HG02571 (cell line): ENCODE results near the gene SRSF4.
"Not testable (repeated sequence)": the region's sequence is repeated elsewhere in the genome, so short reads cannot be mapped to it uniquely, and the experiment has no call there.

Source experiments
- ATAC-seq: cut with Tn5 transposase; IDR thresholded peaks from one replicate; pipeline ENCODE4 v1.9.1; 2021; ENCODE audit warnings: mild to moderate bottlenecking, moderate library complexity; ENCODE audit not compliant: unreplicated experiment

Gene SRSF4

DNA sequence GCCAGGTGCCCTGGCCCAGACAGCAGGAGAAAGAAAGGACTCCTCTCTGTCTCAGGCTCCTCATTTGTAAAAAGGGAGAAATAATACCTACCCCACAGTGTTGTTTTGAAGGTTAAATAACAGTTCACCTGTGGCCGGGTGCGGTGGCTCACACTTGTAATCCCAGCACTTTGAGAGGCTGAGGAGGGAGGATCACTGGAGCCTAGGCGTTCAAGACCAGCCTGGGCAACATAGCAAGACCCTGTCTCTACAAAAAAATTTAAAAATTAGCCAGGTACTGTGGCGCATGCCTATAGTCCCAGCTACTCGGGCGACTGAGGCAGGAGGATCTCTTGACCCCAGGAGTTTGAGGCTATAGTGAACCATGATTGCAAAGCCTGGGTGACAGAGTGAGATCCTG lies 55.5 kb downstream of the SRSF4 start:
- no peak for ATAC-seq

DNA sequence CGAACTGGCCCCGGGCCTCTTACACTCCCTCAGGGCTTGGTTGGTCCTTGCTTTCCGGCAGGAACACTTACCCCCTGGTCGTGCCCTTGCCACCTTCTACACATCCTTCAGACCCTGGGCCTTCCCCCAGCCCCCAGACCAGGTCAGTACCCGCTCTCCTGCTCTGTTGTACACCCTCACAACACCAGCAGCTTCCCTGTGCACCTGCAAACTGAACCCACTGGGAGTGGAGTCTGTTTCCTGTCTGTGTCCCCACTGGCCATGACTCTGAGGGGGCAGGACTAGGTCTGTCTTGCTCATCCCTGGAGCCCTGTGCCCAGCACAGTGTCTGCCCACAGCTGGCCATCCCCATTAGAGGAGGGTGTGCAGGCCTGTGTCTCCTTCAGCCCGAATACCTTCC lies 55.9 kb downstream of the SRSF4 start:
- no peak for ATAC-seq

DNA sequence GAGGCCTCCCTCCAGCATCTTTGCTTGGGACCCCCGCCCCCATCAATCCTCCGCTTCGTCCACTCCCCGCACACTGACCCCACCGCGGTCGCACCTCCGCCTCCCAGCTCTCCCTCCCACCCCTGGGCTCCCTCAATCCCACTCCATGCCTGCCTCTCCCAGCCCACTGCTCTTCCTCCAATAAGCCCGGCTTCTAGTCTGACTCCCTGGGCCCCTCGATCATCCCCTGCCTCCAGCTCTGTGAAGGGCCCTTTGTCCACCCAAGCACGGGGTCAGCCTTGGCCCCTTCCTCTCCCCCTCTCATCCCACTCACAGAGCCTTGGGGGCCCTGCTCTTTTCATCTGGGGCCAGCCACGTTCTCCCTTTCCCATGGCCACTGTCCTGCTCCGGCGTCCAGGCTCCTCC lies 56.5 kb downstream of the SRSF4 start:
- no peak for ATAC-seq

DNA sequence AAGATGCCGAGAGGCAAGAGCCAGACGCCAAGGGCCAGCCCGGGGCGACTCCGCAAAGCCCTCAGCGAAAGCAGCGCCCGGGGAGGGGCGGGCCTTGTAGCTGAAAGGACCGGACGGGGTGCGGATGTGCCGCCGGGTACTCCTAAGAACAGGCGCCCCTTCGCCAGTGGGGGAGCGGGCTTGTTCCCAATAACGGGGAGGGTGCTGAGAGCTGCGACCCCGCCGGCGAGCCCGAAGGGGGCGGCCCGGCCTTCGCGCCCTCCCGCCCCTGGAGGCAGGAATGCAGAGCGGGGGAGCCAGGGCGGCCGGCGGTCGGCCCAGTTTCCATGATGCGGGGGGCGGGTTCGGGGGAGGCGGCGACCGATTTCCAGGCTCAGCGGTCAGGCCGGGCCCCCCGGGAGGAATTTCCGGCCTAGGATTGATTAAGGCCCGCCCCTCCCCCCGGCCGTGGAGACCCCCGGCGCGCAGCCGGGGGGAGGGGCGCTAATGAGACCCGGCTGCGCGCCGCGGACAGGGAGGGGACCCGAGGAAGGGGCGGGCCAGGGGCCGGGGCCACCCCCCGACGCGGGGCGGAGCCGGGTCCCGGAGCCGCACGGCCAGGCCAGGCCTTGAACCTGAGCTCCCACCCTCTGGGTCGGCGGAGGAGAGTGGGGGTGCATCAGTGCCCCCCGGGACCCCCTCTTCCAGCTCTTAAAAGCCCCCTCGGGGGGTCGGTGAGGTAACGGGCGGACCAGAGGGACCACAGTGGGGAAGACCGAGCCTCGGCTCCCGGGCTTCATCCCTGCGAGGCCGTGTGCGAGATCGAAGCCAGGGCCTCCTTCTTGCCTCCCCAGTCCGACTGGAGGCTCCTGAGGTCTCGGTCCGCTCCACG lies 57.1 kb downstream of the SRSF4 start:
- ATAC-seq, result no peak

DNA sequence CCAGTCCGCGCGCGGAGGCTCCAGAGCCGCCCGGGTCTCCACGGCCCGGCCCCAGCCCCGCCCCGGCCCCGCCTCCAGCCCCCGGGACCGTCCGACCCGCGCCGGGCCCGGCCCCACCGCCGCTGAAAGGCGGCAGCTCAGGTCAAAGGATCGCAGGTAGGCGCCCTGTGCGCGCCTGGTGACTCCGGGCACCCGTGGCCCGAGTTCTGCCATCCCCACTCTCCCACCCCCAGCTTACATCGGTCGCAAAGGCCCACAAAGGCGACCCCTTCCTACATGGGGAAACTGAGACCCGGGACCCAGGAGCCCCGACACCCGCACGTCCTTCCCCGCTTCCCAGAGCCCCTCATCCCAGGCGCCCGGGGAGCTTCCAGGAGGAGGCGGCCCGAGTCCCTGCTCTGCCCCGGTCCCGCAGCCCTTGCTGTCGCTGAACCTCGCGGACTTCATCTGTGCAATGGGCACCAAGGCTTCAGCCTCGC lies 57.8 kb downstream of the SRSF4 start, which contains the start of gene TMEM200B:
TSS of gene TMEM200B (minus strand) at position 17 of the 479 bp plus-strand sequence. CDS start 2,075 bp downstream, outside the sequence.
- no peak for ATAC-seq

DNA sequence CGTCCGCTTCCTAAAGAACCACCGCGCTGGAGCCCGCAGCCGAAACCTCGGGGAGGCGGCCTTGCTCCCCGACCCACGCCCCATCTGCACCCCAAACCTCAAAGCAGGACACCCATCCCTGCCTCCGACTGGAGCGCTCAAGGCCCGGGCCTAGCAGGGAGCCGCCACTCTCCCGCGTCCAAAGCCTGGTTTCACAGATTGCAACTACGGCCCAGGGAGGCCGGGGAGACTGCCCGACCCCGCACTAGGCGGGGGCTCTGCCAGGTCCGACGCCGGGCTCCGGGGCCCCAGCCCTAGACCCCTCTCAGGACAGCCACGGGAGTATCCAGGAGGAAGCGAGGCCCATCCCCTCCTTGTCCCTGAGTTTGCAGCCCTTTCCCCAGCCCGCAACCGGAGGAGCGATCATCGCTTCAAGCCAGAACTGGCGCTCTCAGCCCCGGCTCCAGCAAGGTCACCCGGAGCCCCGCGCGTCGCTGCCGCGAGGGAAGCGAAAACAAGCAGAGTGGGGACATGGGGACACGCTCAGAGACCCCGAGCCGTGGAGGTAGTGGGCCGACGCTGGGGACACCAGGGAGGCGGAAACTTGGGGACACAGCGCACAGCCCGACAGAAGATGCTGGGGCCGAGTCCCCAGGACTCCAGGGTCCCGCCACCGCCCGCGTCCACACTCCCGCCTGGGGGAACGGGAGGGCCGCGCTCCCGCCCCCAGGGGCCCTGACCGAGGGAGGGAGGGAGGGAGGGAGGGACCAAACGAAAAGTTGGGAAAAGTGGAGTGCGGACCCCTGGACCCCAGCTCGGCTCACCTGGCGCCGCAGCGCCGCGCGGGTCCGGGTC lies 58.4 kb downstream of the SRSF4 start:
- no peak for ATAC-seq

DNA sequence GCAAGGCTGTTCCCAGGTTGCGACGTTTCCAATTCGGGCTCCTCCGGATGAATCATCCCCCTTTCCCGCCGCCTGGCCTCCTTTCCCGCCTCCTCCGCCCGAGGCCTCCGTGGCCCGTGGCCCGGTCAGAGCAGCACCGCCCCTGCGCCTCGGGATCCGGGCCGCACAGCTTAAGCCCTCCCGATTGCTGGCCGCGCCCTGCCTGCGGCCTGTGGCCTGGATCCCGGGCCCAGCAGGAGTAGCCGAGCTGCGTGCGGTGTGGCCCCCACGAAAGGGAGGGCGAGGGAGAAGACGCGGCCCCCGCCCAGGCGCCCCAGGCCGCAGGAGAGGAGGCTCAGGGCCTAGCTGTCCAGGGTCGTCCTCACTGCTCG lies 59.0 kb downstream of the SRSF4 start:
- no peak for ATAC-seq

DNA sequence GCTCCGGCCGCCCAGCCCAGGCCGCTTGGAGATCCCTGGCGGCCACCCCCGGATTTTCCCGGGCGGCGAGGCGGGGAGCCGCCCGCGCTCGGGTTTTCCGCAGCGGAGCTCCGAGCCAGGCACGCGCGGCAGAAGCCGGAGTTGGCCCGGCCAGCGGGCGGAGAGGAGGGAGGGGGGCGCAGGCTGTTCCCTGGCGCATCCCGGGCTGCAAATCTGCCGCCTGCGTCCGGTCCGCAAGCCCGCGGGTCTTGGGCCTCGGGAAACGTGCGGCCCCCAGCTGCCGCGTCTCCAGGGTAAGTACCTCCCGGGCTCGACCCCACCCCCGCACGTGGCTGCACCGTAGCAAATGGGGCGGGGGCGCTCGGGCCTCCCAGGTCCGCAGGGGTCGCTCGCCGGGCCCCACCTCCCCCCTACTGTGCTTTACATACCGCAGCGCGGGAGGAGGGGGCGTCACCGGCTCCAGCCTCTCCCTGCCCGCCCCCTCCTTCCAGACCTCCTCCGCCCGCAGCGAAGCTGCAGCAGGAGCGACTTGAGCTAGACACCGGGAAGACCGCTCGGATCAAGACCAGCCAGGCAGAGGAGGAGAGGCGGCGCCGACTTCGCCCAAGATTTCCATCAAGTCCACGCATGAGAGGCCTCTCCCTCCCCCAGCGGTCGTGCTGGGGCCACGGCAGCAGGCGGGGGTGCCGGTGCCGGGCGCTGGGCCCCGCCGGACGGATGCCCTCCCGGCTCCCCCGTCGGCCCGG lies 59.6 kb downstream of the SRSF4 start:
- no peak for ATAC-seq

DNA sequence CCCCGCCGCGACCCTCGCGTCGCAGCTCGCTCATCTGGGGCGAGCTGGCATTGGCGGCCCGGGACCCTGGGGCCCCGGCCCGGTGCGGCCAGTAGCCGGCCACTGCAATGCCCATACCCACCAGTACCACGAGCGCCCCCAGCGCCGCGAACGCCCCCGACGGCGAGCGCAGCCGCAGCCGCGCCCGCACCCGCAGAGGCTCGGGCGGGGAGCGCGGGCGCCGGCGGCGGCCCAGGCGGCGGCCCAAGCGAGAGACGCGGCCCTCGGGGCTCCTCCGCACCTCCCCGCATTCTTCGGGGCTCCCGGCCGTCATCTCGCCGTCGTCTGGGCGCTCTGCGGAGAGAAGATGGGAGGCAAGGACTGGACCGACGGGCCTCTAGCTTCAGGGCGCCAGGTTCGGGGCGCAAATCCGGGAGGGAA lies 60.2 kb downstream of the SRSF4 start:
- no peak for ATAC-seq

DNA sequence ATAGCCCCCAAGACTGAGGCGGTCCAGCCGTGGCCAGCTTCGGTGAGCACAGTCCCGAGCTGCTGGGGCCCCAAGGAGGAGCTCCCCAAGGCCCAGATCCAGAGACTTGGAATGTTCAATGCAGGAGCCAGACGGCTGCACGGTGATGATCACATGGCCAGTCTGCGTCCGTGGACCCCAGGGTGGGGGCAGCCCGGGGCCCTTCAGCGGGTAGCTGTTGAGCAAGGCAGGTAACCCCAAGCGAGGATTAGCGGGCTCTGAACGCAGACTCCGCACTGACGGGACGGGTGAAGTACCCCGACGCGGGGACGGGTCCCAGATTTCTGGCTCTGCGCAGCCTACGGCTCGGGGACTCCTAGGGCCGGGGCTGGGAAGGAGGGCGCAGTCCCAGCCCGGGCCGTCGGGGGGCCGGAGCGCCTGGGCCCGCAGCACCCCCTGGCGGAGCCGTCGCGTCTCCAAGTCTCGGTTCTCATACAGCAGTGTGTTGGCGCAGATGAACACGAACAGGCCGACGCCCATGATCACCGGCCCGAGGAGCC lies 60.7 kb downstream of the SRSF4 start:
- ATAC-seq, result no peak

DNA sequence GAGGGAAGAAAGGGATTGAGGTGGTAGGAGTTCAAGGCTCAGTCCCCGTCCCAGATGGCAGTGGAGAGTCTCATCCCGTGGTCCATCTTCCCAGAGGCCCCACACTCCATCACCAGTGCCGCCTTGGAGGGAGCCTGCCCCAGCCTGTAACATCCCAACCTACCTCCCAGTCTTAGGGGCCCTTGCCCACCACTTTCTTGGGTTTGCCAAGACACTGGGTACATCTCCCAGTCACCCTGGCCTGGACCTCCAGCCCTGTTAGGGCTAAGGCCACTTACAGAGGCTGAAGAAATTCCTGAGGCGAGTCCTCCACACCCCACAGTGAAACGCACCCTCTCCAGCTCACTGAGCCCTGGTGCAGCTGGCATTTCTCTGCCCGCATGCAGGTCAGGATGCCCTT lies 61.3 kb downstream of the SRSF4 start:
- ATAC-seq, result no peak

DNA sequence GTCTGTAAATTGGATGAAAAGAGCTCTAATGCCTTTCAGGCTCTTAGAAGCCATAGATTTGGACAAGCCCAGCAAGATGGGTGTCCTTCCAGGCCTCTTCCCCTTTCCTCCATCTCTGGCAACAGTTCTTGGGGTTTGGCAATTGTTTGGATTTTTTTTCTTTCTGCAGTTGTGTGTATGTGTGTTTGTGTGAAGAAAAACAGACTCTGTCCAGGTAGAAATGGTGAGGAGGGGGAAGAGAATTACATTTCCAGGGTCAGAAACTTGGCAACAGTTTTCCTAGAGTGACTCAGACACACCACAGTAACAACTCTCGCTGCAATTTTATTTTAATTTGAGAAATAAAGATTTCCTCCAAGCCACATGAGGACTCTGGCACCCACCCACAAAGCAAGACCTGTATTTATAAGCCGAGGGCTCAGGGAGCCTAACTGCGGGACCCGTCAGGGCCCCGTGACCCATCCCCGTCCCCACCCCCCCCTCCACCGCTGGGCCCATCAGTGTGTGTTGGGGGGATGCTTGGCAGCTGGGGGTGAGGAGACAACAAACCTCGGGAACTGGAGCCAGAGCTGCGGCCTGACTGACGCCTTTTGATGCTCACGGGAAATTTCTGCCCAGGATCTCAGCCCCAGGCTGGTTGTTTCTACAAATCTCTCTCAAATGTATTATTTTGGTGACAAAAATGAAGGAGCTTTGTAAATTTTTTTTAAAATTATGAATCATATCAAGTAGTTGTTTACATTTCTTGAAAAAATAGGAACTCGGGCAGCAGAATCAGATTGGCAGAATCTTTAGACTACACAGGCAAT lies 62.4 kb downstream of the SRSF4 start:
- no peak for ATAC-seq

DNA sequence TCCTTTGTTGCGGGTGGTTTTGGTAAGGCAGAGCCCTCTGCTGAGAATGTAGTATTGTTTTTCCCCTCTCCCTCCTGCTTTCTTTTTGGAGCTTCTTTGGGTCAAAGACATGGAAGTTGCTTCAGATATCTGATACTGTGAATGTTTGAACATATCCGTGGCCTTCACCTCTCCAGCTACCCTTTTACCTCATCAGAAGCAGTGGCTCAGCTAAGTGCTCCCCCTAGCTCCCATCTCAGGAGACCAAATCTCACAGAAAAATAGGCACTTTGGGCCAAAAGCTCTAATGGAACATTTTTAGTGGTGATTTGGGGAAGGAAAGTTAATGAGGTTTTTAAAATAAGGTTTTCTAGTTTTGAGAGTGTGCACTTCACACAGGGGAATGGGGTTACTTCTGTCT lies 64.3 kb downstream of the SRSF4 start:
- ATAC-seq, result no peak

DNA sequence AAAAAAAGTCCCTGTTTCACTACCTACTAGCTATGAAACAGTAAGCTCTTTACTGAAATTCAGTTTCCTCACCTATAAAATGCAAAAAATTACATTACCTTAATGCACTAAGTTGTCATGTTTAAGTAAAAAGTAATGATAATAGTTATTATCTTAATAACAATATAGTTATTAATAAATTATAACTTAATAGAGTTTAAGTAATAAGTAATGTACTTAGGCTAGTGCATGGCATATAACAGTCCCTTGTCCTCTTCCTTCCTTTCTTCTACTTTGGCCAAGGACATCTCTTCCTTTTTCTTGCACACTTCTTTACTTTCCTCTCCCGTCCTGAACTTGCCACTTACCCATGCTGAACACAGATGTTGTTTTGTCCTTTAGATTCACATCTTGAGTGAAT lies 67.0 kb downstream of the SRSF4 start:
- ATAC-seq, result no peak

DNA sequence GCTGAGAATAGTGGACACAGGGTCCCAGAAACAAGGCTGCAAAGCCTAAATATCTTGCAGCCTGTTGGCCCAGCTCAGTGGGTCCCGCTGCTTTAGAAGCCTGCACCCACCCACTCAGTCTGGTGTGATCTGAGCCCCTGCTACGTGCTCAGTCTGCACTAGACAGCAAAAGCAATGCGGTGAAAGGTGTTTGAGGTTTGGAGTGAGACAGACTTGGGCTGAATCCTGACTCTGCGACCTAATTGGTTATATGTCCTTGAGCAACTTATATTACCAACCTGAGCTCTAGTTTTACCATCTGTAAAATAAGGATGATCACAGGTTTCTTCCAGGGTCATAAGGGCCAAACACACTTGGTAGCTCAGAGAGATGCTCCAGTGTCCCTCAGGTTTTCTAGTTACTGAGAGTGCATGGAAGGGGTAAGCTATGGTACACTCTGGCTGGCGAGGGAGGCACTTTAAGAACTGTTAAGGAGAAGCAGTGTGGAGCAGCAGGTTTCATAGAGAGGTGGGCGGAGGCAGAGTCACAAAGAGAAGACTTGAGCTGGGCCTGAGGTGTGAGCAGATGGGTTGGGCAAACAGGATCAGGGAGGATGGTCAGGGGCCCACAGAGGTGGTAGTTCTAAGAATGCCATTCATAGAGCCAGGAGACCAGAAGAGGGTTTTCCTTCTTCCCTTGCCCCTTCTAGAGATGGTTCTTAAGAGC lies 68.1 kb downstream of the SRSF4 start:
- ATAC-seq, result no peak

DNA sequence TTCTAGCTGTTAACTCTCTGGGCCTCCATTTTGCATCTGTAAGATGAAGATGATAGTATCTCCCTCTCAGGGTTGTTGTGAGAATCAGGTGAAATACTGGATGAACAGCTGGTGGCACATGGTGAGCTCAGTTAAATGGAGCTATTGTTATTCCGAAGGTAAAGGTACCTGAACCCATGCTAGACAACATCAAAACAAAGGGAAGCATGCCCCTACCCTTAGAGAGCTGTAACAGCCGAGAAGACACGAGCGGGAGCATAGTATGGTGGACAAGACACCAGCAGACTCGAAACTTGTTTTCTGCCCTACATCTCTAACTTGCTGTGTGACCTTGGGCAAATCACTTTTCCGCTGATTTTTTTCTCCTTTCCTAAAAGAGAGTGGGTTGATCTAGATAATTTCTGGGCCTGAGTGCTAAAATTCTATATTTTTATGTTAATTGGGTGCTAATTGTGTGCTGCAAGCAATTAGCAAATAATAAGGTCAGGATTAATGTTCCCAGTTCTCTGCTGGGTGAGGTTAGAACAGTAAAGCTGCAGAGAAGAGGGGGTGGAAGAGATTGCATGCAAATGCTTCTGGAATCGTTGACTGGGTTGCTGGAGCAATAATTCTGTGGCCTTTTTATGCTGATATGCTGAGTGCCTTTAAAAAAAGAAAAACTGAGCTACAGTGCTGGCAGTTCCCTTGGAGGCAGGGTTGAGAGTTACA lies 68.8 kb downstream of the SRSF4 start:
- ATAC-seq, result no peak

DNA sequence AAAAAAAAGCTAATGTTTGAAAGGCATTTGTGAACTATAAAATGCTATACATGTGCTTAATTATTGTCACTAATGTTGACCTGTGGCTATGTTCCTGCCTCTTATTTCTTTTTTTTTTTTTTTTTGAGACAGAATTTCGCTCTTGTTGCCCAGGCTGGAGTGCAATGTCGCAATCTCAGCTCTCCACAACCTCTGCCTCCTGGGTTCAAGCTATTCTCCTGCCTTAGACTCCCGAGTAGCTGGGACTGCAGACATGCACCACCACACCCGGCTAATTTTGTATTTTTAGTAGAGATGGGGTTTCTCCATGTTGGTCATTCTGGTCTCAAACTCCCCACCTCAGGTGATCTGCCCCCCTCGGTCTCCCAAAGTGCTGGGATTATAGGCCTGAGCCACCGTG lies 73.7 kb downstream of the SRSF4 start:
- not testable (repeated sequence) for ATAC-seq

DNA sequence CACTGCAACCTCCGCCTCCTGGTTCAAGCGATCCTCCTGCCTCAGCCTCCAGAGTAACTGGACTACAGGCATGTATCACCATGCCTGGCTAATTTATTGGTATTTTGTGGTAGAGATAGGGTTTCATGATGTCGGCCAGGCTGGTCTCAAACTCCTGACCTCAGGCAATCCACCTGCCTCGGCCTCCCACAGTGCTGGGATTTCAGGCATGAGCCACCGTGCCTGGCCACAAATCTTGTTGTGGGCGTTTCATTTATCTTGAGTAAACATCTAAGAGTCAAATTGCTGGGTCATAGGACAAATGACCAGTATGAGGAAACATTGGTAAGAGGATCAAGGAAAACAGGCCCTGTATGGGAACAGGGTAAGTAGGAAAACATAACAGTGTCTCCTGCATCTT lies 75.9 kb downstream of the SRSF4 start:
- ATAC-seq, result no peak

DNA sequence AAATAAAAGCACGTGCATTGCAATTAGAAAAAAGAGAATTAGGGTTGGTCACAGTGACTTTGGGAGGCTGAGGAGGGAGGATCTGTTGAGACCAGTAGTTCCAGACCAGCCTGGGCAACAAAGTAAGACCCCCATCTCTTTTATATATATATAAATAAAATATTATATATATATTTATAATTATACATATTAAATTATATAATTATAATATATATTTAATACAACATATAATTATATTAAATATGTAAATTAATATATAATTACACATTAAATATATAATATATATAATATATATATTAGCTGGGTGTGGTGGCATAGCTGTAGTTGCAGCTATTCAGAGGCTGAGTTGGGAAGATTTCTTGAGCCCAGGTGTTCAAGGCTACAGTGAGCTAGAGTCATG lies 81.2 kb downstream of the SRSF4 start:
- no peak for ATAC-seq
